ENCODE measurements around the gene LRFN4. TPM values are rescaled to one million over a fixed set of nuclear protein-coding genes. Genes with fewer than 3 reads are reported as not detected.

Gene LRFN4
- total and polyA plus RNA-seq, 2 of the 8 experiments (the other 6 are each of a cell fraction or from before 2014, with no cell fraction given): 49.8 to 64.3 TPM

GRCh38 chr11:66842896-66843775 lies 13.7 kb upstream of the LRFN4 start, which contains the start of gene RCE1 (continued):
- TF ChIP-seq TAF7 (optimal IDR thresholded peaks at IDR 0.05; ENCODE audit: borderline replicate concordance, low read depth, low read length) (peak; percentile 92), SAP30 (IDR thresholded peaks at IDR 0.05; ENCODE audit: insufficient read depth, insufficient replicate concordance, low read length) (no peak), HDAC2 (IDR thresholded peaks at IDR 0.05; ENCODE audit: borderline replicate concordance in 1 of 2, low read depth in 2 of 2, low read length in 2 of 2) (peak in 1 of 2 experiments; percentile 86; a peak in 1 of 4 replicates), RBBP5 (IDR thresholded peaks at IDR 0.05; ENCODE audit: borderline replicate concordance, low read depth, low read length) (peak; percentile 96)

All from H1 (cell line).